CD4-positive, alpha-beta T cell treated with Interleukin-2 at 100 ng/mL for 4 hours (primary cell): ENCODE results near the gene BBS9.
"Not testable (repeated sequence)": the region's sequence is repeated elsewhere in the genome, so short reads cannot be mapped to it uniquely, and the experiment has no call there.

ENCODE experiments used
- DNase-seq: peaks from one replicate; pipeline ENCODE4 v3.0.0-alpha.2; 2020; ENCODE audit warnings: low spot score

Gene BBS9

GRCh38 chr7:33497051-33497450 lies 367.7 kb downstream of the BBS9 start:
- no peak for DNase-seq

- no peak for DNase-seq
Observed at GRCh38 chr7:33500703-33501701, 371.6 kb downstream of the BBS9 start.

GRCh38 chr7:33503014-33503413 lies 373.6 kb downstream of the BBS9 start:
- no peak for DNase-seq

DNA sequence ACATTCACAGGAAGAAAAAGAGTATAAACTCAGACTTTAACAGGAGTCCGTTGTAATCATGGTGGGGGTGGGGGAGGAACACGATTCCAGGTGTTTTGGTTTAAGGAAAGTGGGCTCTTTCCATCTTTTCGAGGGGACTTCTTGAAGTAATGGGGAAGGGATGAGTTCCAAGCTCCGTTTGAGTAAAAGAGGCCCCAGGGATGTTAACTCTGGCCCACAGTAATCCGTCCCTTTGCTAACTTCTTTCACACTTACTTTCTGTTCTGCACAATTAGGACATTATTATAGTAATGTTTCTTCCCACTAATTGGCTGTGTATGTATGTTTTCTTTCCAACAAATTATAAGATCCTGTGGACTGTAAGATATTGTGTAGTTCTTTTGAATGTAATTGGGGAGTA lies 374.4 kb downstream of the BBS9 start:
- no peak for DNase-seq

- DNase-seq: no peak
Observed at GRCh38 chr7:33504266-33504665, 374.9 kb downstream of the BBS9 start.

DNA sequence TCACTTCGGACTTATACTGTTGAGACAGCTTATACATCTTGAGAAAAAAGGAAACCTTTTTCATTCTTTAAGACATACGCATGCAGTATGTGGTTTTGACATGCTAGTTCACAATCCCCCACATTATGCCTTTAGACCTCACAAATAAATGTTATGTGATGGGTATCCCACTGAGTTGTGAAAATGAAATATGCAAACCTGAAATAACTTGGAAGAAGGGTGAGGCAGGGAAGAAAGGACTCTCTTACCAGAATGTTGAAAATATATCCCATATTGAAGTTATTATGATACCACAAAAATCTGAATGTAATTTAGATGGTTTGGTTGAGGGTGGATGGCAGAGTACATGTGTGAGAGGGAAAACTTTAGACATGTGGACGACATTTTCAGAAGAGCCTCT lies 379.8 kb downstream of the BBS9 start:
- no peak for DNase-seq

DNA sequence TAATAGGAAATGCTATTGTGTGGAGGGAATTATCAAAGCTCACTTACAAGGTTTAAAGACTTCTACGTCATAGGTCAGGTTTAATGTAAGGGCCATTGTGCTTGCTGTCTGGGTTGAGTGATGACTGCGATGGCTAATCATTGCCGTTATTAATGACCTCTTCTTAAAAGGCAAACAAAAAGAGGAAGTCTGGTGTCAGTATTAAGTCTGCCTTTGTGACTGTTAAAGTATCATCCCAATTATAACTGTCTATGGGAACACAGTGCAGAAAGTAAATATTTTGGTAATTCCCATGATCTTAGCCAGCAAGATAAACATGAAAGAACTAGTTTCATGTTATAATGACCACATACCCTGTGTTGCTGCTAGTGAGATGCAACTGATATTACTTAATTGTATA lies 382.4 kb downstream of the BBS9 start:
- no peak for DNase-seq

- no peak for DNase-seq
Observed at GRCh38 chr7:33516568-33516967, 387.2 kb downstream of the BBS9 start.

DNA sequence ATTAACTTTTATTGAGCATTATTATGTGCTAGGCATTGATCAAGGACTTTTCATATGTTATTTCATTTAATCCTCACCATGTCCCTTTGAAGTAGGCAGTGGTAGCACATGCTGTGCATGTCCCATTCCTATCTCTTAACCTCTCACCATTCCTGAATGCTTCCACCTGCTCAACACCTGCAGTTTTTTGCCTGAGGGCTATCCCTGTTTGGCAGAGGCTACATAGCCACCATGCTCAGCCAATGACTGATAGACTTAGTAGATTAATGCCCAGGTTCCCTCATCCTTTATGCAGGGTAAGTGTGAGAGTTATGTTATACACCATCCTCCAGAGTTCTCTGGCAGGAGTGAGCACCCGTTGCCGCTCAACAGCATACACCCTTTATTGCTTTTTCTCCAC lies 387.8 kb downstream of the BBS9 start:
- DNase-seq: no peak

GRCh38 chr7:33527008-33527407 lies 397.6 kb downstream of the BBS9 start:
- DNase-seq: not testable (repeated sequence)

DNA sequence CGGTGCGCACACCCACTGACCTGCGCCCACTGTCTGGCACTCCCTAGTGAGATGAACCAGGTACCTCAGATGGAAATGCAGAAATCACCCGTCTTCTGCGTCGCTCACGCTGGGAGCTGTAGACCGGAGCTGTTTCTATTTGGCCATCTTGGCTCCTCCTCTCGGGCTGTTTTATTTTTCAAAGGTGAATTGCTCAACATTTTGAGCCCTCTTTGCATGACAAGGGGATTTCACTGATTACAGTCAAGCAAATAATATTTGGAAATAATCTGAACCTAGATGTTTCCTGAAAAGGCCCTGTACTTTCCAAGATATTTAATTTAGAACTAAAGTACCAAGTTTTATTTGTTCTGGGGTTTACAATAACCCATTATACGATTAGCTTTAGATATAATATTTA lies 398.2 kb downstream of the BBS9 start:
- DNase-seq: not testable (repeated sequence)

- DNase-seq: no peak
Observed at GRCh38 chr7:33529070-33529469, 399.7 kb downstream of the BBS9 start.

DNA sequence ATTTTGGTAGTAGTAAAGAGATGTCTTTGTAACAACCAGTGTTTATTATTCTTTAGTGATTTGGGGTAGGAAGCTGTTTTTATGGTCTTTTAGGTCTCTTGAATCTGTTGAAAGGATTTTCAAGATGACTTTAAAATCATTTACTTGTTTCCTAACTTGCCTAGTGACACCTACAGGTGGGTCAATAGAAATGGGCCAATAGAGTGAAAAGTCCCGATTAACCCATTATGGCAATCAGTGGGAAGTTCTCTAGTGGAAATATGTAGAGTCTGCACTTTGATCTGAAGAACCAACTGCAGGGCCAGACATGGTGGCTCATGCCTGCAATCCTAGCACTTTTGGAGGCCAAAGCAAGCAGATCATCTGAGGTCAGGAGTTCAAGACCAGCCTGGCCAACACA lies 401.3 kb downstream of the BBS9 start:
- no peak for DNase-seq

DNA sequence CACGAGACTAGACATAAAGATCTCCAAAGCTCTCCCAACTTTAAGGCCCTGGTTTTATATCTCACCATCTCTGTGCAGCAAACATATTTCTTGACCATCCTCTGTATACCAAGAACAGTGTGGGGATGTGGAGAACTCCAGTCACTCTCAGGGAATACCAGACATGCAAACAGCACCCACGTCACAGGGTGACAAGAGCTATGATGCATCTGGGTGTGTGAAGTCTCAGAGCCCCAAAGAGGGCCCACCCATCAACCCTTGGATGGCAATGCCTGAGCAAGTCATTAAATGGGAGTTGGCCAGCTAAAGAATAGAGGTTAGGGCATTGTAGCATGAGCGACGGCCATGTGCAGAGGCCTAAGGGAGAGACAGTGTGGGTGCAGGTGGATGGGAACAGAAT lies 402.5 kb downstream of the BBS9 start:
- DNase-seq: no peak

DNA sequence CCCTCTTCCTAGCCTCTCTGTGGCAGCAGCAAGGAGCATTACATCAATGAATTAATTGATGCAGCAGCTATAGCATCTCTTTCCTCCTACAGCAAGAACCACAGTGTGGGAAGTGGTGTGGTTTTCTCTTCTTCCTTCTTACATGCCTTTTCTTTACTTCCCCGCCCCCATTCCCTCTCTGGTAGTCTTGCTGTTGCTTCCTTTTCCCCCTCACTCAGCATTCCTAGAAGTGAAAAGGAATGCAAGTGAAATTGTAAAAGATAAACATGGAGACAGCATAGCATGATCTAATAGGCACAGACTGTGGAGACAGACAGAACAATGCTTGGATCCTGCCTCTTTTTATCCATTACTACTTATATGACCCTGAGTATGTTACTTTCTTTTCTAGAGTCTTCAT lies 405.5 kb downstream of the BBS9 start:
- no peak for DNase-seq

- no peak for DNase-seq
Observed at GRCh38 chr7:33535989-33536388, 406.6 kb downstream of the BBS9 start.

- DNase-seq: no peak
Observed at GRCh38 chr7:33536398-33537103, 407.2 kb downstream of the BBS9 start.

GRCh38 chr7:33537104-33537477 lies 407.7 kb downstream of the BBS9 start:
- DNase-seq: no peak

- no peak for DNase-seq
Observed at GRCh38 chr7:33539198-33539597, 409.8 kb downstream of the BBS9 start.

DNA sequence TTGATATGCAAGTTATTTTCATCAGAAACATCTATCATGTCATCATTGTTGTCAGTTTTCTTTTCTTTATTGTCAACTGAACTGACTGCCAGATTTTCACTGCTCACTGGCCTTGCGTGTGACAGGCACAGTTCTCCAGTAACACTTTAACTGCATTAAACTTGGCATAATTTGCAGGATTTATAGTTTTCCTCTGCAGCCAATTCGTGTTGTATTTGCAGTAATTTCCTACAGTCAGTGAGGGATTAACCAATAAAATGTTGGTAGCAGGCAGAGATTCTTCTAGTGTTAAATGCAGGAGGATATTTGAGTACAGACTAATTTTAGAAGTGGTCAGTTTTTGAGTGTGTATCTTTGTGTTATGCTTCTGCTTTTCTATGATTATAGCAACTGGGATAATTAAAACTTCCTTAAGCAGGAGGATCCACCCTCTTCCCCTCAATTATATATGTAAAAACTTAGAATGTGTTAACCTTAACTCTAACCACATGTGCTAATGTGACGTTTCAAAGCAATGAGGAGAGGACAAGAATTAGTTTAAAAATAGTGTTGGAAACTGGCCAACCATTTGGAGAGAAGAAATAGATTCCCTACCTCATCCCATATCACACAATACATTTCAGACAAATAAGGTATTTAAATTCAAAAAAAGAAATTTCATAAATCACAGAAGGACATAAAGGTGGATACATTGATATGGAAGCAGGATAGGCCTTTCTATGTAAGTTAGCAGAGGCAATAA lies 410.5 kb downstream of the BBS9 start:
- DNase-seq: no peak

DNA sequence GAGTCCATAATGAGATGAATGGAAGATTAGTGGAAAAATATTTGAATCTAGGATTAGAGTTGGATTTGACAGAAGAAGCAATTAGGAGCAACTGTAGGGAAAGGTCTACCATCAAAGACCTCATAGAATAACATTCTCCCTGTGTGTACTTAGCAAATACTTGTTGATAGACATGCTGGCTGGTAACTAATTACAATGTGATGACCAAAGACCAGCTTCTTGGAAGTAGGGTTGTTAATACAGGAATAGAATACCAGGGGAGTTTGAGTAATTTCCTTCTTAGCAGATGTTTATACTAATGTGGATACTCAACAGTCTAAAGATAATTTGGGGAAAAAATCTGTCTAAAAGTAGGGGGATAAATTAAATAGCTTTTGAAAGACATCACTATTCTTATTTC lies 418.5 kb downstream of the BBS9 start:
- DNase-seq: no peak

GRCh38 chr7:33550363-33550762 lies 421.0 kb downstream of the BBS9 start:
- no peak for DNase-seq

GRCh38 chr7:33550979-33551378 lies 421.6 kb downstream of the BBS9 start:
- no peak for DNase-seq
